HepG2 (cell line): ENCODE measurements around the gene ASB16. TPM values are rescaled to one million over a fixed set of nuclear protein-coding genes. Genes with fewer than 3 reads are reported as not detected.
A peak's percentile ranks its signal among the peaks of the same experiment; 100 is the strongest.

ENCODE experiments used
- ARID4A ChIP-seq: sonication (generic); formaldehyde crosslinking; IDR thresholded peaks from 2 replicates; pipeline ENCODE4 v1.5.0; 2020; ENCODE audit warnings: mild to moderate bottlenecking, missing genetic modification reagents, borderline replicate concordance
- CBFB ChIP-seq: sonication (generic); formaldehyde crosslinking; IDR thresholded peaks from 2 replicates; pipeline ENCODE4 v1.4.0; 2020; ENCODE audit warnings: missing genetic modification reagents
- CEBPG ChIP-seq: IDR thresholded peaks from 2 replicates; pipeline ENCODE4 v1.6.1; 2016
- HNRNPH1 ChIP-seq: fragments of 200-400 bp; formaldehyde crosslinking; optimal IDR thresholded peaks from 2 replicates; pipeline ENCODE3; 2017; ENCODE audit warnings: mild to moderate bottlenecking, low read depth, low read length
- KAT7 ChIP-seq: IDR thresholded peaks from 2 replicates; pipeline ENCODE4 v1.6.1; 2018; ENCODE audit warnings: borderline replicate concordance, missing compliant biosample characterization
- KLF6 ChIP-seq: IDR thresholded peaks from 2 replicates; pipeline ENCODE4 v1.8.0; 2016; ENCODE audit warnings: missing biosample characterization, missing genetic modification reagents
- LCORL ChIP-seq, 2 experiments: fragments of 450-650 bp in 1 of 2; sonication (generic) in 1 of 2; formaldehyde crosslinking in 1 of 2; IDR thresholded peaks; 2 replicates each; pipeline versions ENCODE4 v1.5.0 to v1.6.1; 2017 to 2020; ENCODE audit warnings: antibody characterized with exemption in 1 of 2, missing genetic modification reagents in 1 of 2
- MZF1 ChIP-seq: sonication (generic); formaldehyde crosslinking; IDR thresholded peaks from 2 replicates; pipeline ENCODE4 v1.8.1; 2023; ENCODE audit warnings: mild to moderate bottlenecking, missing genetic modification reagents, borderline replicate concordance
- NBN ChIP-seq: fragments of 450-650 bp; conservative IDR thresholded peaks from 2 replicates; pipeline ENCODE4 v1.6.1; 2017
- RBFOX2 ChIP-seq: fragments of 200-400 bp; formaldehyde crosslinking; IDR thresholded peaks from 2 replicates; pipeline ENCODE4 v1.6.1; 2017; ENCODE audit warnings: low read depth, mild to moderate bottlenecking, low read length
- SKI ChIP-seq: fragments of 450-650 bp; IDR thresholded peaks from one replicate; pipeline ENCODE4 v1.6.1; 2018; ENCODE audit warnings: mild to moderate bottlenecking; ENCODE audit not compliant: partially characterized antibody
- SRF ChIP-seq: IDR thresholded peaks from 2 replicates; pipeline ENCODE4 v1.6.1; 2011; ENCODE audit warnings: mild to moderate bottlenecking, low read depth, low read length, moderate library complexity
- ZFP41 ChIP-seq: sonication (generic); formaldehyde crosslinking; IDR thresholded peaks from 2 replicates; pipeline ENCODE4 v1.4.0; 2020; ENCODE audit warnings: mild to moderate bottlenecking, missing genetic modification reagents, borderline replicate concordance
- ZMAT3 ChIP-seq: sonication (generic); formaldehyde crosslinking; conservative IDR thresholded peaks from 2 replicates; pipeline ENCODE4 v1.7.0; 2021; ENCODE audit warnings: missing genetic modification reagents
- ZNF331 ChIP-seq: sonication (generic); formaldehyde crosslinking; IDR thresholded peaks from 2 replicates; pipeline ENCODE4 v1.4.0; 2020; ENCODE audit warnings: missing genetic modification reagents
- ZNF44 ChIP-seq: sonication (generic); formaldehyde crosslinking; IDR thresholded peaks from 2 replicates; pipeline ENCODE4 v1.5.1; 2020; ENCODE audit warnings: mild to moderate bottlenecking, missing genetic modification reagents
- ZNF552 ChIP-seq: sonication (generic); formaldehyde crosslinking; IDR thresholded peaks from 2 replicates; pipeline ENCODE4 v1.9.0; 2022; ENCODE audit warnings: missing genetic modification reagents, mild to moderate bottlenecking, borderline replicate concordance
- ZNF562 ChIP-seq: sonication (generic); formaldehyde crosslinking; IDR thresholded peaks from 2 replicates; pipeline ENCODE4 v1.8.0; 2022; ENCODE audit warnings: missing genetic modification reagents, borderline replicate concordance
- ZNF639 ChIP-seq: conservative IDR thresholded peaks from 2 replicates; pipeline ENCODE4 v1.6.1; 2018; ENCODE audit warnings: missing genetic modification reagents
- ZNF670 ChIP-seq: sonication (generic); formaldehyde crosslinking; IDR thresholded peaks from 2 replicates; pipeline ENCODE4 v1.8.0; 2022; ENCODE audit warnings: mild to moderate bottlenecking, missing genetic modification reagents, borderline replicate concordance
- ZNF891 ChIP-seq: sonication (generic); formaldehyde crosslinking; IDR thresholded peaks from 2 replicates; pipeline ENCODE4 v1.5.0; 2020; ENCODE audit warnings: mild to moderate bottlenecking, missing genetic modification reagents
- polyA plus RNA-seq, 8 experiments: library from polyadenylated mRNA; depleted of rRNA in 3 of 8; stranded (reverse) in 7 of 8; unstranded in 1 of 8; fragments of >200 nt; fragmentation: Illumina TruSeq in 4 of 8; extraction: Trizol in 4 of 8; gene quantifications; 2 replicates each; pipeline versions ENCODE4 v1.2.1 to v1.2.3, GENCODE V29; 2011 to 2016; ENCODE audit warnings: low read depth in 4 of 8, missing spikeins in 1 of 8, mixed read lengths in 1 of 8; ENCODE audit not compliant: insufficient read depth in 1 of 8
- total RNA-seq, 5 experiments: library from RNA; depleted of rRNA; stranded (reverse); fragments of >200 nt; fragmentation: Illumina TruSeq; extraction: Trizol; gene quantifications; 2 replicates each; pipeline ENCODE4 v1.2.3, GENCODE V29; 2016; ENCODE audit warnings: low read depth in 1 of 5
- TF ChIP-seq, protein P1 (sequence below): sonication (generic); formaldehyde crosslinking; IDR thresholded peaks from 2 replicates; pipeline ENCODE4 v1.4.0; 2020; ENCODE audit warnings: missing genetic modification reagents

ASB16 gene
- total and polyA plus RNA-seq, 2 of the 13 experiments (the other 11 are each of a cell fraction or from before 2014, with no cell fraction given) = 0.07 TPM; not detected in 1

DNA sequence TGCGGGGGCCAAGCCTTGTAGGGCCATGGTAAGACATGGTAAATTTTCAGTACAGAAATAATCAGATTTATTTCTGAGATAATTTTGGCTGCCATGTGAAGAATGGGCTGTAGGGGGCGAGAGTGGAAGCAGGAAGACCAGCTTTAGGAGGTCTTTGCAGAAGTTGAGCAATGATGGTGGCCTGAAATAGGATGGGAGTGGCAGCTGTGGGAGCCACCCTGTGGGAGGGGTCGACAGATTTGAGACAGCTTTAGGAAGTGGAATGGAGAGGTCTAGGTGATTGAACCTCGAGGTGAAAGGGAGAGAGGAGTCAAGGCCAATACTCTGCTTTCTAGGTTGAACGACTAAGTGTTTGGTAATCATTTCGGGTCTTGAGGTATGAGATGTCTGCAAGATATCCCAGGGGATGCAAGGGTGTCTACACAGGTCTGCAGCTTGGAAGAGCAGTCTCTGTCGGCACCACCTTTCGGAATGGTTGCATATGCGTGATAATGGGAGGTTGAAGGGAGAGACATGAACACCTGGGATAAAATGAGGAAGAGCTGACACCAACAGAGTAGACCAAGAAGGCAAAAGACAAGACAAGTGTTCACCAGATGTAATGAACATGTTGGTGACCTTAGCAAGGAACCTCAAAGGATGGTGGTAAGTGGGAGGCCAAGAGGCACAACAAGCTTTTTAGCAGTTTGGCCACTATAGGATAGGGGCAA lies 33.4 kb downstream of the ASB16 start (continued):
- TF ChIP-seq ARID4A (CRISPR knock-in tag) (no peak; the same call in 1 of the 2 replicates), ZNF562 (CRISPR knock-in tag) (no peak), KLF6 (CRISPR knock-in tag) (0 out of 2 replicates have a peak, but pooled peaks have one; percentile 38), SRF (no peak), ZNF639 (CRISPR knock-in tag) (no peak), ZNF891 (no peak), ZNF552 (CRISPR knock-in tag) (no peak), NBN (no peak), CEBPG (peak; percentile 92), MZF1 (no peak), ZNF44 (0 out of 2 replicates have a peak, but pooled peaks have one; percentile 44), LCORL (IDR thresholded peaks at IDR 0.05) (no peak), LCORL (CRISPR knock-in tag; IDR thresholded peaks at IDR 0.05) (no peak), ZMAT3 (CRISPR knock-in tag) (no peak), ZNF670 (CRISPR knock-in tag) (no peak), CBFB (CRISPR knock-in tag) (no peak), KAT7 (CRISPR knock-in tag) (no peak), SKI (no peak), ZNF331 (CRISPR knock-in tag) (no peak), ZFP41 (CRISPR knock-in tag) (no peak), HNRNPH1 (no peak), RBFOX2 (no peak)
- TF ChIP-seq, protein P1, sequence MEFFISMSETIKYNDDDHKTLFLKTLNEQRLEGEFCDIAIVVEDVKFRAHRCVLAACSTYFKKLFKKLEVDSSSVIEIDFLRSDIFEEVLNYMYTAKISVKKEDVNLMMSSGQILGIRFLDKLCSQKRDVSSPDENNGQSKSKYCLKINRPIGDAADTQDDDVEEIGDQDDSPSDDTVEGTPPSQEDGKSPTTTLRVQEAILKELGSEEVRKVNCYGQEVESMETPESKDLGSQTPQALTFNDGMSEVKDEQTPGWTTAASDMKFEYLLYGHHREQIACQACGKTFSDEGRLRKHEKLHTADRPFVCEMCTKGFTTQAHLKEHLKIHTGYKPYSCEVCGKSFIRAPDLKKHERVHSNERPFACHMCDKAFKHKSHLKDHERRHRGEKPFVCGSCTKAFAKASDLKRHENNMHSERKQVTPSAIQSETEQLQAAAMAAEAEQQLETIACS (CRISPR knock-in tag) = no peak
